ENCODE data around the gene PTPRN2.

- TF ChIP-seq CTCF (IDR thresholded peaks at IDR 0.05; ENCODE audit: control extremely low read depth in 1 of 3, insufficient read depth in 1 of 3, low read depth in 1 of 3, low read length in 3 of 3) (no peak), SIN3A (conservative IDR thresholded peaks at IDR 0.05 in 1 of 2, IDR thresholded peaks at IDR 0.05 in 1 of 2; ENCODE audit: low read depth in 1 of 2, low read length in 2 of 2) (no peak), MAX (IDR thresholded peaks at IDR 0.05) (no peak), RBBP5 (IDR thresholded peaks at IDR 0.05; ENCODE audit: borderline replicate concordance, low read depth, low read length) (no peak), TAF1 (IDR thresholded peaks at IDR 0.05; ENCODE audit: low read depth, low read length) (no peak), GABPA (IDR thresholded peaks at IDR 0.05; ENCODE audit: borderline replicate concordance, insufficient read depth, low read length) (no peak), NRF1 (IDR thresholded peaks at IDR 0.05; ENCODE audit: low read depth, low read length) (no peak)
These were observed 1001.1 kb downstream of the PTPRN2 start for GRCh38 chr7:157586426-157586955.

Measured in H1 (cell line).